Neural progenitor cell (in vitro differentiated cells): Measurements from ENCODE around the gene GPX3. TPM values are rescaled to one million over a fixed set of nuclear protein-coding genes. Genes with fewer than 3 reads are reported as not detected.

Experiments
- DNase-seq: peaks from one replicate; pipeline ENCODE4 v3.0.0-alpha.2; 2016; ENCODE audit warnings: low spot score
- H2AFZ ChIP-seq: fragments of 200-600 bp; sonication (generic); replicated peaks from 2 replicates; pipeline ENCODE4 v1.6.1; 2016; ENCODE audit warnings: antibody characterized with exemption
- H3F3A ChIP-seq: fragments of 200-600 bp; sonication (generic); 2 replicates; pipeline ENCODE4 v1.6.1; 2016; ENCODE audit warnings: antibody characterized with exemption, low read depth
- H3K27ac ChIP-seq: fragments of 200-600 bp; sonication (generic); 2 replicates; pipeline ENCODE4 v1.5.1; 2016; ENCODE audit warnings: mild to moderate bottlenecking
- H3K27me3 ChIP-seq: fragments of 200-600 bp; sonication (generic); 2 replicates; pipeline ENCODE4 v1.6.1; 2016; ENCODE audit warnings: mild to moderate bottlenecking, moderate library complexity
- H3K36me3 ChIP-seq: fragments of 200-600 bp; sonication (generic); 2 replicates; pipeline ENCODE4 v1.5.1; 2016
- H3K4me1 ChIP-seq: fragments of 200-600 bp; sonication (generic); 2 replicates; pipeline ENCODE4 v1.6.1; 2016; ENCODE audit warnings: mixed run types
- H3K4me2 ChIP-seq: fragments of 200-600 bp; sonication (generic); 2 replicates; pipeline ENCODE4 v1.6.1; 2016
- H3K4me3 ChIP-seq: fragments of 200-600 bp; sonication (generic); 2 replicates; pipeline ENCODE4 v1.5.1; 2016
- H3K79me2 ChIP-seq: fragments of 200-600 bp; sonication (generic); 2 replicates; pipeline ENCODE4 v1.6.1; 2016; ENCODE audit warnings: low read depth
- H3K9ac ChIP-seq: fragments of 200-600 bp; sonication (generic); 2 replicates; pipeline ENCODE4 v1.6.1; 2016
- H3K9me3 ChIP-seq: fragments of 200-600 bp; sonication (generic); 2 replicates; pipeline ENCODE4 v1.5.1; 2016; ENCODE audit warnings: low read depth
- H4K20me1 ChIP-seq: fragments of 200-600 bp; sonication (generic); 2 replicates; pipeline ENCODE4 v1.6.1; 2016; ENCODE audit warnings: low read depth
- H3K27ac Mint-ChIP-seq: 3 replicates; pipeline ENCODE4 v1.8.0; 2021; ENCODE audit warnings: mixed read lengths
- H3K27me3 Mint-ChIP-seq: 2 replicates; pipeline ENCODE4 v1.8.0; 2022; ENCODE audit warnings: low read depth, mild to moderate bottlenecking, inconsistent platforms, moderate library complexity, mixed read lengths; ENCODE audit not compliant: insufficient read depth
- H3K36me3 Mint-ChIP-seq: 3 replicates; pipeline ENCODE4 v1.8.0; 2021; ENCODE audit warnings: mixed read lengths
- H3K4me1 Mint-ChIP-seq: 3 replicates; pipeline ENCODE4 v1.8.0; 2021; ENCODE audit warnings: mixed read lengths
- H3K4me3 Mint-ChIP-seq: 3 replicates; pipeline ENCODE4 v1.8.0; 2021; ENCODE audit warnings: mild to moderate bottlenecking, moderate library complexity, mixed read lengths
- H3K9me3 Mint-ChIP-seq: 3 replicates; pipeline ENCODE4 v1.8.0; 2020; ENCODE audit warnings: mixed read lengths
- EZH2 ChIP-seq: fragments of 200-600 bp; sonication (generic); IDR thresholded peaks from 2 replicates; pipeline ENCODE4 v1.6.1; 2017; ENCODE audit warnings: antibody characterized with exemption, mild to moderate bottlenecking, moderate library complexity
- EZH2phosphoT487 ChIP-seq: fragments of 200-600 bp; sonication (generic); IDR thresholded peaks from 2 replicates; pipeline ENCODE4 v1.6.1; 2017; ENCODE audit warnings: antibody characterized with exemption
- total RNA-seq: library from RNA; depleted of rRNA; stranded (reverse); fragments of >200 nt; gene quantifications from 2 replicates; pipeline ENCODE4 v1.2.3, GENCODE V29; 2015; ENCODE audit warnings: low replicate concordance
- TF ChIP-seq, protein P1 (sequence below): fragments of 200-600 bp; sonication (generic); IDR thresholded peaks from 2 replicates; pipeline ENCODE4 v1.5.1; 2017; ENCODE audit warnings: antibody characterized with exemption, mild to moderate bottlenecking

GPX3 gene
- total RNA-seq, 1 donor from 2014 or later: 17.9 TPM

DNA sequence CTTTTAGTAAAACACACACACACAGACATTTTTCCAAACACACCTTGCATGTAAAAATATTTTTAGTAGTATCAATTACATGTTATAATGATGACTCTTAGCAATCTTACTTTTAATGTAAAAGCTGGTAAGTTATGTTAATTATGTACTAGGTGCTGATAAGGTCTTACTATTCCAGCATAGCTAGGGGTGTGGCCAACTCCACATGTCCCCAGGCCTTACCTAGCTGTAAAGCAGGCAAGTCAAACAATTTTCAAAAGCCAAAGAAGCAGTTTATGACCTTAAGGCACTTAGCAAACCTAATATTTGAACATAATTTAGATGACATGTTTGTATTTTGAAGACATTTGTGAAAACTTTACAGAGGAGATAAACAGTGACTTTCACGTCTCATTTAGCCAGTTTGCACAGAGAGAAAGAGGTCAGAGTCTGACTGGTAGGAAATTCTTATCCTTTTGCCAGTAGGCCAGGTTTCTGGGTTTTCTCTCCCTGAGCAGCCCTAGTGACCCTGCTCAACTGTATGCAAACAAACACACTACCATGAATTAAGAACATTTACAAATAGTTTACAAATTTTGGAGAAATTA is 26.5 kb upstream of the GPX3 start:
- no peaks in the 10 kb centered on the region for H3F3A ChIP-seq
- H4K20me1 ChIP-seq: no peaks in the 10 kb centered on the region
- Mint-ChIP-seq H3K27ac (no peak overlapping the region), H3K27me3 (peaks cover 7% of the 10 kb centered on the region), H3K36me3 (no peaks in the 10 kb centered on the region), H3K4me3 (no peak overlapping the region), H3K9me3 (peaks cover 20% of the 10 kb centered on the region), H3K4me1 (no peaks in the 10 kb centered on the region)
- no peaks in the 10 kb centered on the region for H3K27me3 ChIP-seq
- no peak overlapping the region for H2AFZ ChIP-seq
- no peaks in the 10 kb centered on the region for H3K79me2 ChIP-seq
- no peak for DNase-seq
- no peaks in the 10 kb centered on the region for H3K36me3 ChIP-seq
- H3K4me2 ChIP-seq: no peak overlapping the region
- H3K9ac ChIP-seq: no peak overlapping the region
- H3K9me3 ChIP-seq: peaks cover 8% of the 10 kb centered on the region
- H3K4me3 ChIP-seq: no peak overlapping the region
- TF ChIP-seq EZH2 (no peak), EZH2phosphoT487 (no peak)
- no peak overlapping the region for H3K27ac ChIP-seq
- no peaks in the 10 kb centered on the region for H3K4me1 ChIP-seq

DNA sequence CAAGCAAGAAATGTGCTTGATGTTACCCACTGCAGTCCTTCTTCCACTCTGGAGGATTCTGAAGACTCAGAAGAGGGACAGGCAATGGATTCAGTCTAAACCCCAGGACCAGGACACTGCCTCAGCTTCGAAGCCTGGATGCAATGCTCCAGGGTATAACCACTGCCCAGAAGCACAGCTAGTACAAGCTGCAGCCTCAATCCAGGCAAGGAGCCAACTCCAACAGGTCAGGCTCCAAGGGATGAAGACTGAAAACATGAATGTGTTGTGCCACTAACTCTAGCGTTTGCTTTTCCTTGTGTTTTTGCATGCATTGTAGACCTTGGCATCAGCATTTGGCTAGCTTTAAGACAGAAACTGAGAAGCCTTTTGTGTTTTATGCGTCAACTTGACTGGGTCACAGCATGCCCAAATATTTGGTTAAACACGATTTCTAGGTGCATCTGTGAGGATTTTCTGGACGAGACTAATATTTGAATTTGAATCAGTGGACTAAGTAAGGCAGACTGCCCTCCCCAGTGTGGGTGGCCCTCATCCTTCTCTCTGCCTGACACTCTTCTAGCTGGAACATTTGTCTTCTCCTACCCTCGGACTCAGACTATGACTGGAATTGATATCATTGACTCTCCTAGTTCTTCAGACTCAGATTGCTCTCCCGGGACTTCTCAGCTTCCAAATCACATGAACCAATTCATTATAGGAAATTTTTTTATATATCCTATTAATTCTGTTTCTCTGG is 20.5 kb upstream of the GPX3 start:
- H4K20me1 ChIP-seq: no peaks in the 10 kb centered on the region
- H3K9me3 ChIP-seq: no peaks in the 10 kb centered on the region
- Mint-ChIP-seq H3K9me3 (no peaks in the 10 kb centered on the region), H3K4me1 (peaks cover 8% of the 10 kb centered on the region), H3K36me3 (no peaks in the 10 kb centered on the region), H3K27me3 (peaks cover 4% of the 10 kb centered on the region), H3K27ac (no peak overlapping the region), H3K4me3 (no peak overlapping the region)
- no peak overlapping the region for H3K4me2 ChIP-seq
- no peak overlapping the region for H3K27ac ChIP-seq
- no peaks in the 10 kb centered on the region for H3K79me2 ChIP-seq
- H3K9ac ChIP-seq: no peak overlapping the region
- H3K27me3 ChIP-seq: no peaks in the 10 kb centered on the region
- peaks cover 4% of the 10 kb centered on the region for H3K4me1 ChIP-seq
- no peaks in the 10 kb centered on the region for H3K36me3 ChIP-seq
- H3K4me3 ChIP-seq: no peak overlapping the region
- no peak for DNase-seq
- TF ChIP-seq, protein P1, sequence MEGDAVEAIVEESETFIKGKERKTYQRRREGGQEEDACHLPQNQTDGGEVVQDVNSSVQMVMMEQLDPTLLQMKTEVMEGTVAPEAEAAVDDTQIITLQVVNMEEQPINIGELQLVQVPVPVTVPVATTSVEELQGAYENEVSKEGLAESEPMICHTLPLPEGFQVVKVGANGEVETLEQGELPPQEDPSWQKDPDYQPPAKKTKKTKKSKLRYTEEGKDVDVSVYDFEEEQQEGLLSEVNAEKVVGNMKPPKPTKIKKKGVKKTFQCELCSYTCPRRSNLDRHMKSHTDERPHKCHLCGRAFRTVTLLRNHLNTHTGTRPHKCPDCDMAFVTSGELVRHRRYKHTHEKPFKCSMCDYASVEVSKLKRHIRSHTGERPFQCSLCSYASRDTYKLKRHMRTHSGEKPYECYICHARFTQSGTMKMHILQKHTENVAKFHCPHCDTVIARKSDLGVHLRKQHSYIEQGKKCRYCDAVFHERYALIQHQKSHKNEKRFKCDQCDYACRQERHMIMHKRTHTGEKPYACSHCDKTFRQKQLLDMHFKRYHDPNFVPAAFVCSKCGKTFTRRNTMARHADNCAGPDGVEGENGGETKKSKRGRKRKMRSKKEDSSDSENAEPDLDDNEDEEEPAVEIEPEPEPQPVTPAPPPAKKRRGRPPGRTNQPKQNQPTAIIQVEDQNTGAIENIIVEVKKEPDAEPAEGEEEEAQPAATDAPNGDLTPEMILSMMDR: no peak
- TF ChIP-seq EZH2phosphoT487: no peak
- TF ChIP-seq EZH2: no peak
- H2AFZ ChIP-seq: no peak overlapping the region
- H3F3A ChIP-seq: no peaks in the 10 kb centered on the region

DNA sequence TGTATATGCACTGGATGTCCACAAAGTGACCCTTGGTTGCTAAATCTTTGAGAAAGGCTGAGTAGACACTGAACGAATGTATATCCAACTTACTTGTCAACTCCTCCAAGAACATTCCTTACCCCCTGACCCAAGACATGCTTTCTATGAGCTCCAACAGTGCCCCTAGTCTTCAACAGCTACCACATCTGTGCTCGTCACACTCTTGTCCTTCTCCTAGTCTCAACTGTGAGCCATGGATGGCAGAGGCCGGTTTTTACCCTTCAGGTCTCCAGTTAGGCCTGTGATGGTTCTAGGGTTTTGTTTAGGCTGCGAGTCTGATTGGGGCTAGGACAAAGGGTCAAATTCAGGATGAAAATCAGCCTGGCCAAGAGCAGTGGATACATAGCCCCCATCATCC is 19.0 kb upstream of the GPX3 start:
- H4K20me1 ChIP-seq: no peaks in the 10 kb centered on the region
- no peak overlapping the region for H3K9ac ChIP-seq
- Mint-ChIP-seq H3K4me1 (peaks cover 16% of the 10 kb centered on the region), H3K4me3 (no peak overlapping the region), H3K9me3 (no peaks in the 10 kb centered on the region), H3K36me3 (no peaks in the 10 kb centered on the region), H3K27ac (no peak overlapping the region), H3K27me3 (peaks cover 4% of the 10 kb centered on the region)
- no peak overlapping the region for H3K4me3 ChIP-seq
- no peaks in the 10 kb centered on the region for H3K36me3 ChIP-seq
- no peaks in the 10 kb centered on the region for H3K79me2 ChIP-seq
- H3K9me3 ChIP-seq: no peaks in the 10 kb centered on the region
- no peaks in the 10 kb centered on the region for H3F3A ChIP-seq
- no peak for TF ChIP-seq EZH2phosphoT487
- TF ChIP-seq, protein P1: no peak
- TF ChIP-seq EZH2: no peak
- no peak for DNase-seq
- no peak overlapping the region for H3K4me2 ChIP-seq
- H3K27ac ChIP-seq: no peak overlapping the region
- no peak overlapping the region for H2AFZ ChIP-seq
- H3K27me3 ChIP-seq: no peaks in the 10 kb centered on the region
- peaks cover 4% of the 10 kb centered on the region for H3K4me1 ChIP-seq

DNA sequence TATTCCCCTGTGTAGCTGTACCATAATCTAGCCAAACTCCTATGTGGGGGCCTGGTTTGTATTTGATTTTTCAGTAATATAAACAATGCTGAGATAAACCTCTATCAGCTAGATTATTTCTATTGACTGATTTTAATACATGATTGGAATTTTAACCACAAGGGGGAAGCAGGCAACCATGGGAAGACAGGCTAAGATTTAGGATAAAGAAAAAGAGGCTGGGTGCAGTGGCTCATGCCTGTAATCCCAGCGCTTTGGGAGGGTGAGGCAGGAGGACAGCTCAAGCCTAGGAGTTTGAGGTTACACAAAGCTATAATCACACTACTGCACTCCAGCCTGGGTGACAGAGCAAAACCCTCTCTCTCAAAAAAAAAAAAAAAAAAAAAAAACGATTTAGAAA is 18.1 kb upstream of the GPX3 start:
- no peak overlapping the region for H3K4me3 Mint-ChIP-seq

More for the DNA sequence above, 18.1 kb upstream of the GPX3 start:
- H3F3A ChIP-seq: no peaks in the 10 kb centered on the region
- Mint-ChIP-seq H3K4me1 (peaks cover 16% of the 10 kb centered on the region), H3K36me3 (no peaks in the 10 kb centered on the region), H3K27ac (no peak overlapping the region), H3K9me3 (no peaks in the 10 kb centered on the region), H3K27me3 (peaks cover 4% of the 10 kb centered on the region)
- no peak overlapping the region for H3K9ac ChIP-seq
- H3K4me2 ChIP-seq: no peak overlapping the region
- no peak overlapping the region for H3K27ac ChIP-seq
- no peak overlapping the region for H2AFZ ChIP-seq
- H3K79me2 ChIP-seq: no peaks in the 10 kb centered on the region
- no peaks in the 10 kb centered on the region for H3K9me3 ChIP-seq
- no peaks in the 10 kb centered on the region for H3K27me3 ChIP-seq
- peak; percentile 46 for DNase-seq
- no peak overlapping the region for H3K4me3 ChIP-seq
- H4K20me1 ChIP-seq: no peaks in the 10 kb centered on the region
- H3K36me3 ChIP-seq: no peaks in the 10 kb centered on the region
- H3K4me1 ChIP-seq: peaks cover 4% of the 10 kb centered on the region
- TF ChIP-seq, protein P1: peak; percentile 62
- TF ChIP-seq EZH2phosphoT487 (no peak), EZH2 (no peak)
